CD4-positive, alpha-beta T cell treated with Interferon gamma for 1 hour (primary cell): Measurements from ENCODE around the gene DTNBP1.

ENCODE experiments used
- DNase-seq: peaks from one replicate; pipeline ENCODE4 v3.0.0-alpha.2; 2020

Gene DTNBP1

DNA sequence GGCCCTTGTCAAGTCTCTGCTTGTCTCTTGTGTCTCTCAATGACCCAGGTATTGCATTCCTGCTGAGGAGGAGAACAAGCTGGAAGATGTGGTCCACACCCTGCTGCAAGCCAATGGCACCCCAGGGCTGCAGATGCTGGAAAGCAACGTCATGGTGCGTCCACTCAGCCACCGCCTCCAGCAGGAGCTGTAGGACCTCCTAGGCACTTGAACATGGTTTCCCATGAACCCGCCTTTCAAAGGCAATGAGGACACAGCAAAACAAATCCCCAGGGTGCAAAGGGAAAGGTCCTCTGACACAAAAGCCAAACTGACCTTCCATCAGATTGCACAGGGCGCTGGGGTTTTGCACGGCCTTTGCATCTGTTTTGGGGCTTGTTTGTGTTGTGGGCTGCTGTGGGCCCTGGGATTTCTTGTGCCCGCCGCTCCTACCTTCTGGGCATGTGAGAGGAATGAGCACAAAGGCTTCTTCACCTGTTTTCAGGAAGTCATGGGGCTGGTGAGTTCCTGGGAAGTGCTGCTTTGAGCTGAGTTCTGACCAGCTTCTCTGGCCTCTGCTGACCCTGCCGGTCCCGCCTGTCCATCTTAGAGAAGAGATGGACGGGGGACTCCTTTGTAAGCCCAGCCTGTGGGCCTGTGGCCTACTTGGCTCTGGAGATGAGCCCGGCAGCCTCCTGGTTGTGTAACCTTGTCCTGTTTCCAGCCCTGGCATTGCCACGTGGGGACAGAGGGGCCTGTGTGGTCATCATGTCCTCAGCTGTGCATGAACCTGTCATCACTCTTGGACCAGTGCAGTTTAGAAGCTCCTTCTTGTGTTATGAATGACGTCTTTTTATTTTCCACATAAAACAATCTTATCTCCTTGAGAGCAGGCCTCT is 151.3 kb downstream of the DTNBP1 start:
- DNase-seq = no peak

- no peak for DNase-seq
Measured at GRCh38 chr6:15510536-15511247, 152.1 kb downstream of the DTNBP1 start.

GRCh38 chr6:15510121-15510520 is 152.7 kb downstream of the DTNBP1 start:
- no peak for DNase-seq

- DNase-seq = no peak
Measured at GRCh38 chr6:15509335-15509933, 153.4 kb downstream of the DTNBP1 start.

DNA sequence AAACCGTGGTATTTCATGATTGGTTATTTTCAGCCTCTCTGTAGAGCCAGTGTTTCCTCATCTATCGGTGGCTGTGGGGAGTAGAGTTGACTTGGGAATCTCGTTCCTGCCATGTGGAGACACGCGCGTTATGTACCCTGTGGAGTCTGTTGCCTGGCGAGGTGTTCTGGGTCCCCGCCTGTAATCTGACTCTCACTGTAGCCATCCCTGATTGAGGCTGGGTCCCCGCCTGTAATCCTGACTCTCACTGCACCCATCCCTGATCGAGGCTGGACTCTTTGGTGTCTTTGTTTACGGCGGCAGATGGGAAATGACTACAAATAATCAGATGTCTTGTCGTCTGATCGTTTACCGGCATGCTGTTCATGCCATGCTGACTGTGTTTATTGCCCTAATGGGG is 153.9 kb downstream of the DTNBP1 start:
- DNase-seq = no peak

- DNase-seq = no peak
Measured at GRCh38 chr6:15508441-15508871, 154.4 kb downstream of the DTNBP1 start.

DNA sequence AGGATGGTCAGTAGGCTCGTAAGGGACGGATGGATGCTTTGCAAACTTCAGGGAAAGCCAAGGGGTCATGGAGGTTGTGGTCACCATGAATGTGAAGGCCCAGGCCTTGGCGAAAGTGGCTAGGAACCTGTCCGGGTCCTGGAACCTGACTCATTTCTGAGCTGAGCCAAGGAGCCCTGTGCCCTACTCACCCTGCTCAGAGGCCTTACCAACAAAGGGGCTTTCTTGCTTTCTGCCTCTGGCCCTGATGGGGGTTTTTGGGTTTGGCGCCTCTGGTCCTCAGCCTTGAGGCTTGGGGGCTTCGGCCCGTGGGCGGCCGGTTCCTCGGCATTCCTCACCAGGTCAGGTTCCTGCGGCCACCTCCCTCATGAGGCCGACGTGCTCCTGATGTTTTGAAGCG is 155.1 kb downstream of the DTNBP1 start:
- no peak for DNase-seq

GRCh38 chr6:15507221-15507620 is 155.6 kb downstream of the DTNBP1 start:
- no peak for DNase-seq

GRCh38 chr6:15506066-15506465 is 156.8 kb downstream of the DTNBP1 start:
- DNase-seq = no peak

DNA sequence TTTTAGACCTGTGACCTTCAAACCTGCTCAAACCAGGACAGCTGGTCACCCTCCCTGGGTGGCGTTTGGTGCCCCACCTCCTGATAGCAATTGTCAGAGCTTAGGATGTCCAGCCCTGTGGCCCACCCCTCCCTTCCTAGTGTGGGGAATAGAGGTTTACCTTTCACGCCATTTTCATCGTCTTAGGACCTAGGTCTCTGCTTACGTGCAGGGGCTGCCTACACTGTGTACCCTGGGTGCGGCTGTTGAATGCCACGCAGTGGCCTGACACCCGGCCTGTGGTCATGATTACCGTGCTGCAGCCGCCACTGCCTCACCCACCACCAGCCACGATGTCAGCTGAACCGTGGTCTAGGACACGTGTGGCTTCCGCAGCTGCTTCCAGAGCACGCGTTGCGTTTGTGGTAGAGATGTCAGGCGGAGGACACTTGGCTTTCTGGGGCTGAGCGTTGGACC is 157.3 kb downstream of the DTNBP1 start:
- no peak for DNase-seq

DNA sequence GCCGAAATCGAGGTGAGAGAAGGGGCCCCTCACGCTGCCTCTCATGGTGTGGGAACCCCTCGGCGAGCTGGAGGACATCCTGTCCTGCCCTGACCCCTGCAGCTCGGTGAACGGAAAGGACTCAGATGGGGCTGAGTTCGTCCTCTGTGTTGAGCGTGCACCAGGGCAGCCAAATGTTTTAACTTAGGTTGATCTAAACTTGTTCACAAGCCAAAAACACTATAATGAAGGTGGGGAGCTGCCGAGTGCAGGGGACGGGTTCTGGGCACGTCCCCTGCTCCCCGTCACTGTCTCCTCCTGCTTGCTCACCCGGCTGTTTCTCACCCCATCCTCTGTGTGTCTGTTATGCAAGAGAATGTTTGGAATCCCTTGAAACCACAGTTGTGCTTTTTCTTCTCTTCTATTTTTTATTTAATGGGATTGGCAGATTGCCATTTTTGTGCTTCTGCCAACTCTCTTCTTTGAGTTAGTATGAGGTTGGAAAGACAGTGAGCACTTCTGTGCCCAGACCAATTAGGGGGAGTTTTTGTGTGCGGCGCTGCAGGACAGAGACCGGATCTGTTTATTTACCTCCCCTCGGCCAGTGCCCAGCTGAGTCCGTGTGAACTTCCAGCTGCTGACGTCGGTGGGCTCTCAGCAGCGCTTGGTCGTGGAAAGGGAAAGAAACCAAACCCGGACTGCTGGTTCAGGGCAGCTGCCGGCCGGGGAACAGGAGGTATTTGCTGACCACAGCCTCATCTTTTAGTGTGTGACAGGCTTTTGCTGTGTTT is 158.1 kb downstream of the DTNBP1 start:
- no peak for DNase-seq

DNA sequence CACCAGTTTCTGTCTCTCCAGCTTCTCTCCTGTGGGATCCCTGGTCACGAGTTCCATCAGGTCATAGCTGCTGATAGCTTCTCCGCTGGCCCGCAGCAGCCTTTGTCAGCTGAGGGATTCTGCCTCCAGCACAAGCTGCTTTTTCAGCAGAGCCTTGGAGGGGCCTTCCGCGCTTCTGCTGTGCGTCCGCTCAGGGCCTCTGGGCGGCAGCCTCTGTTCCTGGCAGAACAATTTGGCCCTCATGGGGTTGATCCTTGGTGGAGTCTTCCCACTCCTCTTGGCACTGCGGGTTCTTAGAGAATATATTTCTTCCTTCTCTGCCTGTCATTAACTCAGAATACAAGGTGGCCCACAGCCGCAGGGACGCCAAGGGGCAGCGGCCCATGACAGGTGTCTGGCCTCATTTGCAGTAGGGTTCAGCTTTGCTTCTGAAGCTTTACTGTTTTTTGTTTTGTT is 158.8 kb downstream of the DTNBP1 start:
- no peak for DNase-seq

DNA sequence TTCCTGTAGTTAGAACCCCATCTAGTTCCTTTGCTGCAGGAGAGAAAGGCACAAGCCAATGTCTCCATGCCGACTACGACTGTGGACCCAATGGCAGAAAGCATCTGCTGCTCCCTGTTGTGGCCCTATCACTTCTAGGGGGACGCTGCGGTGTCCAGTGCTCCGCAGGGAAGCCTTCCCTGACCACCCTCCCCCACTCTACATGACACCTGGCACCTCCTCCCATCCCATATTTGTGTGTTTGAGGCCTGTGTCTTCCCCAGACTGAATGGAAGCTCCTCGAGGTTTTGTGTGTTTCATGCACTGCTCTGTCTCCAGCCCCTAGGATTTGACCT is 159.5 kb downstream of the DTNBP1 start:
- DNase-seq = no peak

DNA sequence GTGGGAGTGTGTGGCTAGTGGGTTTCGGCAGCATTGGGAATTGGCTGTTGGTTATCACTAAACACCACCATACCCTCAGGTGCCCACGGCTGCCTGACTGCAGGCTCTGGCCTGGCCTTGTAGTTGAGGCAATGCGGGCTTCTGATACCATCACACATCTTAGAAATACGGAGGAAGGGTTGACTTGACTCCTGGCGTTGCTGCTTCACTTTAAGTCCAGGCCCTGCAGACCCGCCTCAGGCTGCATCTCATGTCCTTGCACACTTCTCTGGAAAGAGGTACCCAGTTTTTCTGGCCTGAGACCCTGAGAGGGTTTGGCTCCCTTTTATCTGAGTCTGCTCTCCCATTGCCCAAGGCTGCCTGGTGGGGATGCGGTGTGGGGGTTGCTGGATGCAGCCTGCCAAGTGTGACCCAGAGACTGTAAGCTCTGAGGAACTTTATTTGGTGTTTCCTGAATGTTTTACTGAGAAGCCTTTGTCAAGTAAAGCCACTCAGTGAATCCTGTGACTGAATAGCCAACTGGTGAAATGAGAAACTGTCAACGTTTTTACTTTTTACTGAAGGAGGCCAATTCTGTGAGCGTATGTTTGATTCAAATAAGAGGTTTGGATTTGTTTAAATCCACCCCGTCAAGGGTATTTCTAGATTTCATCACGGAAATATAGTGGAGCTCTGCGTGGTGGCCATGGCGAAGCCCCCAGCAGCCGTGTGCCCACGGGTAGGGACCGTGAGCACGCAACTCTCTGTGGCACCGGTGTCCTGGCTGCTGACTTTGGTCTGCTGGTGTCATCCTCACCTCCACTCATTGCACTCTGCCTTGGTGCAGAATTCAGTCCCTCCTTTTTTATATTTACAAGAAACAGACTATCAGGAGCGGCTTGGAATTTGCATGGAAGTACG is 160.1 kb downstream of the DTNBP1 start:
- no peak for DNase-seq

GRCh38 chr6:15501826-15502445 is 160.9 kb downstream of the DTNBP1 start:
- DNase-seq = no peak

DNA sequence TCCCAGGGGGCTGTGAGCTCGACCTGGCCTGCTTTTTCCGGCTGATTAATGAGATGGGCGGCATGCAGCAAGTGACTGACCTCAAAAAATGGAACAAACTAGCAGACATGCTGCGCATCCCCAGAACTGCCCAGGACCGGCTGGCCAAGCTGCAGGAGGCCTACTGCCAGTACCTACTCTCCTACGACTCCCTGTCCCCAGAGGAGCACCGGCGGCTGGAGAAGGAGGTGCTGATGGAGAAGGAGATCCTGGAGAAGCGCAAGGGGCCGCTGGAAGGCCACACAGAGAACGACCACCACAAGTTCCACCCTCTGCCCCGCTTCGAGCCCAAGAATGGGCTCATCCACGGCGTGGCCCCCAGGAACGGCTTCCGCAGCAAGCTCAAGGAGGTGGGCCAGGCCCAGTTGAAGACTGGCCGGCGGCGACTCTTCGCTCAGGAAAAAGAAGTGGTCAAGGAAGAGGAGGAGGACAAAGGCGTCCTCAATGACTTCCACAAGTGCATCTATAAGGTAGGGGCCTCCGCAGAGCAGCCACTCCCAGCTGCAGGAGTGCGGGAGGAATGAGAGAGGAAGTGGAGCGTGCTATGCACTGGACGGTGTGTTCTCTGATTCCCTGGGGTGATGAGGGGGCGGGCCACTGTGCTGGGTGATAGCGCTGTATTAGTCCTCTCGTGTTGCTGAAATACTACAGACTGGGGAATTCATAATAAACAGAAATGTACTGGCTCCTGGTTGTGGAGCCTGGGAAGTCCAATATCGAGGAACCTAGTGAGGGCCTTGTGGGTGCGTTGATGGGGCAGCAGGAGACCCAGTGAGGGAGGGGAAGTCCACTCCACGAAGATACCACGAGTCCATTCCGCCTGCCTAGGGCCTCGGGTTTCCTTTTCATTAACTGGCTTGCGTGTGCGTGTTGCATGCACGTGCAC is 161.7 kb downstream of the DTNBP1 start:
- no peak for DNase-seq

GRCh38 chr6:15500078-15500740 is 162.6 kb downstream of the DTNBP1 start:
- no peak for DNase-seq

DNA sequence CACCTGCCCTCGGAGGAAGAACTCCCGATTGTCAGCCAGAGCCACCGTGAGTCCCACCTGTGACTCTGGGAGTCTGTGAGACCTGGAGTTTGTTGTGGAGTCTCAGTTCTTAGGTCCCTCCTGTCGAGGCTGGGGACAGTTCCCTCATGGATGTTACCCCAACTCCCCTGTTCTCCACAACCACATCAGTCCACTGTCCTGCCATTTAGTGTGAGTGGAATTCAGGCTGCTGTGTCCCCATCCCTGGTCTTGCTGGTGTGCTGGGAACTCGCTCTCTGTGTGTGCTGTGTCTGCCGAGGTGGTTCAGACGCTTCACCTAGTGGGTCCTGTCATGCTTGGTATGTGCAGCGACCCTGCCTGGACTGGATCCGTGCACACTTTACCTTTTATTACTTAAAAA is 163.2 kb downstream of the DTNBP1 start:
- no peak for DNase-seq

DNA sequence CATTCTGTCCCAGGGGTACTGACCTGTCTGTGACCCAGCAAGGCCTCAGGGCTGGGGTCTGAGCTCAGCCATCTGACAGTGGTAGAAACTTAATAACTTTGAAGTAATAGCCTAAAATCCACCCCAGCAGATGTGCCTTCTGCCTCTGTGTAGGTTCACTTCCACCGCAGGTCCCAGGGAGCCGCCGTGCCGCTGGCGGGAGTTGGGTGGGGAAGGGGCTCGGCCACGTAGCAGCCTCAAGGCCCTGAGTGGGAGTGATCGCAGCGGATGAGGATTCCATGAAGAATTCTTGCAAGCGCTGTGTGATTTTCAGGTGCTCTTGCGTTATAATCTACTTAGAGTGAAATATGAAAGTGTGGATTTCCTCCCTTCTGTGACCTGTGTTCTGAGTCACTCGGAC is 163.7 kb downstream of the DTNBP1 start:
- no peak for DNase-seq

DNA sequence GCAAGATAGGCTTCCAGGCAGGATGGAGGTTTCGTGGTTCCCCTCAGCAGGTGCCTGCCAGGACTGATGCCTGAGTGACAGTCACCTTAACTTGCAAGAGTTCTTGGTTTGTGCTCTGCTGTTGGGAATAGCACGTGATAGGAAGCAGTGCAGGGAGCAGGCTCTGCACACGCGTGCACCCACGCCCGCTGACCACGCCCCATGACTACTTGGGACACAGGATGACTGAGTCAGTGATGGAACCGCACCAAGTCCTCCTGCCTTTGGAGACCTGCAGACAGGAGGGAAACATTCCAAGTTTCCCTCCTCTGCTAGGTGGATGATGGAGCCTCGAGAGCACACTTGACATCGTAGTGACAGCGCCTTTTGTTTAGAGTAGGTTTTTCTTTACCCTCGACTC is 164.2 kb downstream of the DTNBP1 start:
- no peak for DNase-seq
